ENCODE measurements around the gene ADH1B. TPM values are rescaled to one million over a fixed set of nuclear protein-coding genes. Genes with fewer than 3 reads are reported as not detected.

Gene ADH1B
- total and polyA plus RNA-seq, 10 of the 15 experiments (the other 5 are each of a cell fraction or from before 2014, with no cell fraction given) = 1.3 TPM; not detected in 9

DNA sequence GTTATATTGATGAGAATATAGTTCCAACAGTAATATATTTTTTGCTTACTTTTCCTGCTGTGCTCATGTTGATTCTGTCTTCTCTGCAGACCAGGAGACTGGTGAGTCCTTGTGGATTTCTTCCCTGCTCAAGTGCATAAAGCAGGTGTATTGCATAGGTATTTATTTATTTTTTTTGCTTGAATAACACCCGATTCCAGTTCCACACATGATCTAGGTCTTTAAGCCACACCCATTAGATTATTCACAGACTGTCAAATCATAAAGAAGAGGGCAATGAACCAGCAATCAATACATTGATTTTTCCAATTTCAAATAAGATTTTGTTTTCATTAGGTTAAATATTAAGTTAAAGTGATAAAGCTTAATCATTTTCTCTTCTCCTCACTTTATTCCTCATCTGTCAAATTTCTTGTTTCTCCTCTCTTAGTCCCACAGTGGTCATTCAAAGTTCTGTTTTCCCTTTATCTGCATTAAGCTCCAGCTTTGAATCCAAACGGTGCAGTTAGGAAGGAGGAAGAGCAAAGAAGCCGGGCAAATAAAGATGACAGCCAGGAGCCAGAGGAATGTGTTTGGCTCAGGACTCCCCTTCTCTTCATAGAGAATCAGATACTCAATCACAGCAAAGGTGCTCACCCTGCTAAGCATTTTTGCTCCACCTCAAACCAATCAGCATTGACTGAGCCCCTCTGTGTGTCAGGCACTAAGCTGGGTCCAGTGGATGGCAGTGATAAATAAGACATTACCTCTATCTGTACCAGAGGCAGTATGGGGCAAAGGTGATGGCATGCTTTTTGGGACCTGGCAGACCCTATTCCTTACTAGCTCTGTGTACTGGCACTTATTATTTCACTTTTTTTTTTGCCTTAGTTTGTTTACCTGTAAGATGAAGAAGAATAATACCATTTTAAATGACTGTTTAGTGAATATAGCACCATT is 30.1 kb downstream of the ADH1B start, which contains the start of gene ADH1A (continued):
- TF ChIP-seq NKRF (conservative IDR thresholded peaks at IDR 0.05) (no peak), NRF1 (conservative IDR thresholded peaks at IDR 0.05; ENCODE audit: low read depth, low read length) (no peak), RCOR1 (conservative IDR thresholded peaks at IDR 0.05; ENCODE audit: low read depth, low read length) (no peak), NR2C2 (IDR thresholded peaks at IDR 0.05; ENCODE audit: borderline replicate concordance, control insufficient read depth, insufficient read length, low read depth) (no peak)
- TF ChIP-seq, protein P1, sequence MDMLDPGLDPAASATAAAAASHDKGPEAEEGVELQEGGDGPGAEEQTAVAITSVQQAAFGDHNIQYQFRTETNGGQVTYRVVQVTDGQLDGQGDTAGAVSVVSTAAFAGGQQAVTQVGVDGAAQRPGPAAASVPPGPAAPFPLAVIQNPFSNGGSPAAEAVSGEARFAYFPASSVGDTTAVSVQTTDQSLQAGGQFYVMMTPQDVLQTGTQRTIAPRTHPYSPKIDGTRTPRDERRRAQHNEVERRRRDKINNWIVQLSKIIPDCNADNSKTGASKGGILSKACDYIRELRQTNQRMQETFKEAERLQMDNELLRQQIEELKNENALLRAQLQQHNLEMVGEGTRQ (IDR thresholded peaks at IDR 0.05; ENCODE audit: borderline replicate concordance, low read depth, low read length) = no peak

DNA sequence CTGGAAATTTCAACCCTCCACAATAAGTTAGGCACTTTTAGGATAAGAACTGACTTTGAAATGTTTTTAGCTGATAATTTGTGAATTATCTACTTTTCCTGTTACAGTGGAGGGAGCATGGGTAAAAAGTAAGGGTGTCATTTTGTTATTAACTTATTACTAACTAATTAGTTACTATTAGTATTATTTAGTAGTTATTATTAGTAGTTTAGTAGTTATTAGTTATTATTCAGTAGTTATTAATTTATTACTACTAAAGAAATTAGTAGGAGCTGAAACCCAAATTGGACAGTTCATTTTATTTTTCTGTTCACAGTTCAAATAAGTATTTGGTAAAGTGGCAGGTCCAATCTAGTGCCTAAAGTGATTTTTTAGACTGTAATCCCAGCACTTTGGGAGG is 35.8 kb downstream of the ADH1B start:
- H3K4me1 ChIP-seq (ENCODE audit: control insufficient read depth, insufficient read depth, low read length) = no peaks in the 10 kb centered on the region
- no peak overlapping the region for H3K9ac ChIP-seq (ENCODE audit: control insufficient read depth, insufficient read depth, low read length)
- no peak for FAIRE-seq
- SMC1A ChIA-PET (ENCODE audit: uncharacterized antibody, unreplicated experiment) = no interaction called here
- H3K36me3 ChIP-seq (ENCODE audit: control insufficient read depth in 2 of 2, insufficient read depth in 2 of 2, low read length in 1 of 2) = no peaks in the 10 kb centered on the region
- in situ Hi-C loops (cut with MboI) (no loop called here), intact Hi-C loops (cut with micrococcal nuclease; ENCODE audit: unreplicated experiment) (no loop called here)
- no peaks in the 10 kb centered on the region for H4K20me1 ChIP-seq (ENCODE audit: control insufficient read depth, insufficient read depth)
- H3K4me3 ChIP-seq = no peak overlapping the region
- no peak overlapping the region for H2AFZ ChIP-seq (ENCODE audit: control insufficient read depth, low read depth, low read length)
- no peaks in the 10 kb centered on the region for H3K27me3 ChIP-seq (replicated peaks in 1 of 2; ENCODE audit: control insufficient read depth in 2 of 2, insufficient read depth in 2 of 2, low read length in 1 of 2)
- DNase-seq (ENCODE audit: low read depth, low spot score) = no peak
- no peak for ATAC-seq
- RAD21 ChIA-PET (ENCODE audit: unreplicated experiment) = no interaction called here
- no peak overlapping the region for H3K4me2 ChIP-seq (ENCODE audit: control insufficient read depth, insufficient read depth)
- no peaks in the 10 kb centered on the region for H3K79me2 ChIP-seq (ENCODE audit: control insufficient read depth, insufficient read depth, low read length)
- POLR2A ChIA-PET = interaction anchor here (0.7 kb wide), 1 partner anchor 9 kb away, joined by 4 read pairs; no protein-coding TSS in a partner anchor
- no peak overlapping the region for H3K27ac ChIP-seq (ENCODE audit: control insufficient read depth, insufficient read depth)
- H3K9me3 ChIP-seq (replicated peaks; ENCODE audit: control insufficient read depth, insufficient read depth, low read length) = no peaks in the 10 kb centered on the region; the same call in 2 of the 3 replicates
- no TSS peak for BruUV-seq (replicated peaks)
- CTCF ChIA-PET = no interaction called here
- TF ChIP-seq CBX3 (IDR thresholded peaks at IDR 0.05; ENCODE audit: borderline replicate concordance, low read depth) = no peak
- TF ChIP-seq TARDBP (IDR thresholded peaks at IDR 0.05; ENCODE audit: borderline replicate concordance) = no peak
- no peak for TF ChIP-seq NBN (IDR thresholded peaks at IDR 0.05)
- TF ChIP-seq ZNF687 (IDR thresholded peaks at IDR 0.05) = no peak
- no peak for TF ChIP-seq HCFC1 (IDR thresholded peaks at IDR 0.05; ENCODE audit: low read length)
- TF ChIP-seq ZSCAN29 (IDR thresholded peaks at IDR 0.05) = no peak
- TF ChIP-seq CHD4 (IDR thresholded peaks at IDR 0.05) = no peak
- TF ChIP-seq E4F1 (IDR thresholded peaks at IDR 0.05; ENCODE audit: borderline replicate concordance, partially characterized antibody) = no peak

Data from GM12878 (cell line).